Keratinocyte (primary cell): ENCODE measurements around the gene GARIN1A.

Experiments used
- CTCF ChIP-seq, 3 experiments: IDR thresholded peaks in 1 of 3; conservative IDR thresholded peaks in 1 of 3; optimal IDR thresholded peaks in 1 of 3; 2 replicates in 2 of 3; 3 replicates in 1 of 3; pipeline versions ENCODE3 to v1.5.1; 2011; ENCODE audit warnings: low read length in 3 of 3, mild to moderate bottlenecking in 3 of 3, moderate library complexity in 2 of 3, control low read depth in 1 of 3, inconsistent platforms in 1 of 3; ENCODE audit not compliant: insufficient read depth in 2 of 3; ENCODE audit errors: extremely low read depth in 1 of 3
- EZH2 ChIP-seq: IDR thresholded peaks from one replicate; pipeline ENCODE4 v1.6.1; 2012; ENCODE audit warnings: inconsistent platforms, mild to moderate bottlenecking, low read length, moderate library complexity

GRCh38 chr7:128660596-128660995, 11.5 kb upstream of the GARIN1A start:
- TF ChIP-seq CTCF (optimal IDR thresholded peaks at IDR 0.05 in 1 of 3, IDR thresholded peaks at IDR 0.05 in 1 of 3, conservative IDR thresholded peaks at IDR 0.05 in 1 of 3; ENCODE audit: extremely low read depth in 1 of 3, insufficient read depth in 2 of 3, low read length in 3 of 3), result no peak
- TF ChIP-seq EZH2, result no peak
